ENCODE data around the gene BPIFA3.

DNA sequence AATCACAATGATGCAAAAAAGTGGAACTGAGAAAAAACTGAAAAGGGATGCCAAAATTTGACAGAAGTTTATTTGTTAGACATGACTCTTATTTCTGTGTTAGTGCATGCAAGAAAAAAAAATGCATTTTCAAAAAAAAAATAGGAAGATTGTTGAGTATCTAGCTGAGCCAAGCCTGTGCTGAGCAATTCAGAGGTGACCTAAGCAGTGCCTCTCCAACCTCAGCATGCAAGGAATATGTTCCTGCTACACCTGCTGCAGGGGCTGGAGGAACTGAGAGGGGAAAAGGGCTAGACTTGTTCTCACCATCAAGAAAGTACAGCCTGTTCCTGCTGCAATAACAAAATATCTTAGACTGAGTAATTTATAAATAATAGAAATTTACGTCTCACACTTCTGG lies 25.2 kb upstream of the BPIFA3 start:
- TF ChIP-seq, protein P1, sequence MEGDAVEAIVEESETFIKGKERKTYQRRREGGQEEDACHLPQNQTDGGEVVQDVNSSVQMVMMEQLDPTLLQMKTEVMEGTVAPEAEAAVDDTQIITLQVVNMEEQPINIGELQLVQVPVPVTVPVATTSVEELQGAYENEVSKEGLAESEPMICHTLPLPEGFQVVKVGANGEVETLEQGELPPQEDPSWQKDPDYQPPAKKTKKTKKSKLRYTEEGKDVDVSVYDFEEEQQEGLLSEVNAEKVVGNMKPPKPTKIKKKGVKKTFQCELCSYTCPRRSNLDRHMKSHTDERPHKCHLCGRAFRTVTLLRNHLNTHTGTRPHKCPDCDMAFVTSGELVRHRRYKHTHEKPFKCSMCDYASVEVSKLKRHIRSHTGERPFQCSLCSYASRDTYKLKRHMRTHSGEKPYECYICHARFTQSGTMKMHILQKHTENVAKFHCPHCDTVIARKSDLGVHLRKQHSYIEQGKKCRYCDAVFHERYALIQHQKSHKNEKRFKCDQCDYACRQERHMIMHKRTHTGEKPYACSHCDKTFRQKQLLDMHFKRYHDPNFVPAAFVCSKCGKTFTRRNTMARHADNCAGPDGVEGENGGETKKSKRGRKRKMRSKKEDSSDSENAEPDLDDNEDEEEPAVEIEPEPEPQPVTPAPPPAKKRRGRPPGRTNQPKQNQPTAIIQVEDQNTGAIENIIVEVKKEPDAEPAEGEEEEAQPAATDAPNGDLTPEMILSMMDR (IDR thresholded peaks at IDR 0.05), result no peak
- TF ChIP-seq POLR2A (IDR thresholded peaks at IDR 0.05), result no peak
